ENCODE results near the gene COL8A2.

Gene COL8A2

GRCh38 chr1:36135330-36135667, 10.3 kb upstream of the COL8A2 start:
- DNase-seq, result no peak

- peak; percentile 46 to 47 for DNase-seq
Measured at GRCh38 chr1:36134505-36135329, 9.7 kb upstream of the COL8A2 start.

- no peak for DNase-seq
Measured at GRCh38 chr1:36134031-36134430, 9.0 kb upstream of the COL8A2 start.

DNA sequence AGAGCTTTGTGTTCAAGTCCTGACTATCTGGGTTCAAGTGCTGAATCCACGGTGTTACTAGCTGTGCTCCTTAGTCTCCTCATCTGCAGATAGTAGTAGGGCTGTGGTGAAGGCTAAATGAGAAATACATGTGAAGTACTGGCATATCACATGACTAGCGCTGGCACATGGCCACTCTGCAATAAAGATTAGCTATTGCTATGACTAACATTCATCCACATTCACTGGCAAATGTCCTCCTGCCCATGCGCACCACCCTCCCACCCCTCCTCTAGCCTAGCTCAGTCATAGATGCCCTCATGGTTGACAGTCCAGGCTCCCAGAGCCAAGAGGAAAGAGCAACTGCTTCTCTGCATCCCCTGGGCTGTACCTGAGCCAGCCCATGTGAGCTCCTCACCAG, 8.5 kb upstream of the COL8A2 start:
- peak; percentile 69 to 77 for DNase-seq

DNA sequence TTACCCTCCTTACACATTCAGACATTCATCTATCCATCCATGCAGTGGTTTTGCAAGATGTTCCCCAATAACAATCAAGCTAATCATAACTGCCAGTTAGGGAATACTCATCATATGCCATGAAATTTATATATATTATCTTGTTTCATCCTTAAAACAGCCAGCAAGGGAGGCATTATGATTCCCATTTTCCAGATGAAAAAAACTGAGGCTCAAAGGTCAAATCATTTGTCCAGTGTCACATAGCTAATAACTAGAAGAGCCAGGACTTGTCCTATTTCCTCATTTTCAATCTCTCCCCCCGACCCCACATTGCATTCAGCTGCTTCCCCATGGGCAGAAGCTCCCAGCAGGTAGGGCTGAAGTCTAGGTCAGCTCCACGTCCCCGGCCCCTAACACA, 7.0 kb upstream of the COL8A2 start:
- no peak for DNase-seq

GRCh38 chr1:36128905-36129206, 3.8 kb upstream of the COL8A2 start:
- no peak for DNase-seq

- no peak for DNase-seq
Measured at GRCh38 chr1:36128126-36128904, 3.3 kb upstream of the COL8A2 start.

DNA sequence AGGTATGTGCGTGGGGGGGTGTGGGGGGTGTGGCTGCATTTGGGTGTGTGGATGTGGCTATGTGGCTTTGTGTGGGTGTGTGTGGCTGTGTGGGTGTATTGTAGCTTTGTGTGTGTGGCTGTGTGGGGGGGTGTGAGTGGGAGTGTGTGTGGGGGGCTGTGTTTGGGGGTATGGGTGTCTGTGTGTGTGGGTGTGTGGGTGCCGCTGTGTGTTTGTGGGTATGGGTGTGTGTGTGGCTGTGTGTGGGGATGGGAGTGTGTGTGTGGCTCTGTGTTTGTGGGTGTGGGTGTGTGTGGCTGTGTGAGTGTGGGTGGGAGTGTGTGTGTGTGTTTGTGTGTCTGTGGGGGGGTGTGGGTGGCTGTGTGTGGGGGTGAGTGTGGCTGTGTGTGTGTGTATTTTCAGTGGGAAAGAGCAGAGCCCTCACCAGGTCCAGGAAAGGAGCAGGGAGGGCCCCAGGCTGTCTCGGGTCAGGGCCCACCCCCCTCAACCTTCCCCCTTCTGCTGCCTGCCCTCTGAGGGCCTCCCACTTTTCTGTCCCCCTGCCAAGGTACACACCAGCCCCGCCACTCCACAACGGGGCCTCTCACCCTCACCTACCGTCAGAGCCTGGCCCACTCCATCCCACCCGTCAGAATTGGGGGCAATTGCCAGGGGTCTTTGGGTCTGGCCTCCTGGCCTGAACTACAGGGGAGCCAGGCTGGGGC, 1.9 kb upstream of the COL8A2 start:
- DNase-seq, result no peak

- no peak for DNase-seq
Measured at GRCh38 chr1:36126005-36126716, 1.1 kb upstream of the COL8A2 start.

DNA sequence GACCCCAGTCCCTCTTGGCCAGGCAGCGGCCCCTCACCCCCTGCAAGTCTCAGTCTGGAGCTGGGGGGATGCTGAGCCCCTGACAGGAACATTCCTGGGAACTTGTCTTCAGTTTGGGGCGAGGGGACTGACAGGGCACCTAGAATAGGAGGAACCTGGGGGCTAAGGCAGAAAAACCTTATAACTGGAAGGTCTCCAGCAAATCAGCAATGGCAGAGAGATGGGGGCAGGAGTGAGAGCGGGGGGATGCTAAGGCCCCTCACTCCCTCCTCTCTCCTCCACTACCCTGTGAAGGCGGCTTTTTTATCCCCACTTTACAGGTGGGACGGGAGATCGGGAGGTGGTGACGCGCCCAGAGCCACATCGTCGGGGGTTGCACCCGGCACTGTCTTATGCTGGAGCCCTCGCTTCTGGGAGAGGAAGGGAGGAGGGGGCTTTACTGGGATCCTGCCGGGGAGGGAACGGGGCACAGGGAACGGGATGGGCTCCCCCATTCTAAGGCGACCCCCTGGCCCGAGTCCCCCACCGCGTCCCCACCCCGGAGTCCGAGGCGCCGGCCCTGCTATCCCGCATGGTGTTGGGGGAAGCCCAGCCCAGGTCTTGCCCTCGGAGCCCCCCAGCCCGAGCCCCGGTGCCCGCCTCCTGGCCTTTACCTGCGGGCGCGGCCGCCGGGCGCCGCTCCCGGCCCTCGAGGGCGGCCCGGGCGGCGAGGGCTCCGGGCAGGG, 456 bp downstream of the COL8A2 start:
- no peak for DNase-seq

DNA sequence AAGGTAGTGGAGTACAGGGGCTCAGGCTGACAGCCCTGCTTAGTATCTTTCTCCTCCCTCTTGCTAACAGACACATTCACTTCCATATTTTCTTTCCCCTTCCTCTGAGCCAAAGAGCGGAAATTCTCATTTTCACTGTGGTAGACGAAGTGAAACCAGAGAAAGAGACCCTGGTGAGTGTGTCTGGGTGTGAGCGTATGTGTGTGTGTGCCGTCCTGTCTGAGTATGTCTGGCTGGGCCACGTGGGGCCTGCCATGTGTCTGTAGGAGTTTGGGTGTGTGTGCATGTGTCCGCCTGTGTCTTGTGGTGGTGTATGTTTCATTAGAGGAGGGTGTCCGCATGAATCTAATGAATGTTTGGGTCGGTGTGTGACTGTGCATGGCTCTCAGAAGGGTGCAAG, 1.7 kb downstream of the COL8A2 start:
- DNase-seq, result peak; percentile 86 to 93

- peak; percentile 52 to 89 for DNase-seq
Measured at GRCh38 chr1:36122062-36123030, 2.7 kb downstream of the COL8A2 start.

DNA sequence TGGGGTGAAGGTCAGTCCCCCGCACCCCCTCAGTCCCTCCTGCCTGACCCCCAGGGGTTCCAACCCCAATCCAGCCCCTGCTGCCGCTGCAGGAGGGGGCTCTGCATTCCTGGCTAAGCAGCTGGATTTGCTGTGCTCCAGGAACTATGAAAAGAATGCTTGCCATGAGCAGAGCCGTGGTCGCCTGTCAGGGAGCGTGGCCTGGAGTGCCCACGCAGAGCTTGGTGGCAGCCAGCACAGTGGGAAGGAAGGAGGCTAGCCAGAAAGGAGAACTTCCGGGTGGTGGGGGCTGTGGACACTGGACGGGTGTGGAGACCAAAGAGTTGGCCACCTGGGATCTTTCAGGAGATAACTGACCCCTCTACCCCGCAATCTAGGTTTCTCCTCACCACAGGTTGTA, 5.6 kb downstream of the COL8A2 start:
- peak; percentile 72 to 89 for DNase-seq

- DNase-seq, result no peak
Measured at GRCh38 chr1:36118447-36119204, 6.4 kb downstream of the COL8A2 start.

- DNase-seq, result no peak
Measured at GRCh38 chr1:36116901-36117300, 8.1 kb downstream of the COL8A2 start.

- peak; percentile 77 to 82 for DNase-seq
Measured at GRCh38 chr1:36115931-36116330, 9.1 kb downstream of the COL8A2 start.

GRCh38 chr1:36115200-36115669, 9.8 kb downstream of the COL8A2 start:
- no peak for DNase-seq

GRCh38 chr1:36114371-36114770, 10.7 kb downstream of the COL8A2 start:
- DNase-seq, result no peak

GRCh38 chr1:36112823-36113222, 12.2 kb downstream of the COL8A2 start:
- DNase-seq, result no peak

DNA sequence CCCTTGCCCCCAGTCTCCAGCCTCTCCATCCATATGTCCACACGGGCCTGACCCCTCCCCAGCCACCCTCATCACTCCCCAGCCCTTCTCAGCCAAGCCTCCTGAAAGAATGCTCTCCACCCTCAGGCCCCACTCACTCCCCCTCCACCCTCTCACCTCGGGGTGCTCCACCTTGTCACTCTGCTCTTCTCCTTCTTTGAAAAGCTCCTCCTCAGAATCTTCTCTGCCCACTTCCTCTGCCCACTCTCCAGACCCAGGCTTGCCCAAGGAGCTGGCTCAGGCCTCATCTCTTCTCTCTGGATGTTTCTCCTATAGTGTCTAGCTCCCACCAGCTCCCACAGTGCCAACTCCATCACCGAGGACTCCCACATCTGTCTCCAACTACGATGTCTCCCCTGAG, 13.9 kb downstream of the COL8A2 start:
- DNase-seq, result no peak

Measured in inflammatory macrophage (primary cell).